ENCODE data around the gene SIK2.
"Not testable (repeated sequence)": the region's sequence is repeated elsewhere in the genome, so short reads cannot be mapped to it uniquely, and the experiment has no call there.

SIK2 gene

DNA sequence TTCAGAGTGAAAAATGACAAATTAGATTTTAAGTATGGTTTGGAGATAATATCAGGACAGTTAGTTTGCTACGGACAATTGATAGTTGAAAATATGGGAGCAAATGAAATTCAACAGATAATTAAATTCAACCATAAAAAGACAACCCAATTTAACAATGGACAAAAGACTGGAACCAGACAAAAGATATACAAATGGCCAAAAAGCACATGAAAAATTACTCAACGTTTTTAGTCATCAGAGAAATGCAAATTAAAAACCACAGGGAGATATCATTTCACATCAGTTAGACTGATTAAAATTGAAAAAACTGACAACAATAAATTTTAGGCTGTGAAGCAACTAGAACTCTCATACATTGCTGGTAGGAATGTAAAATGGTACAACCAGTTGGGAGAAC is 27.2 kb downstream of the SIK2 start:
- DNase-seq: no peak

DNA sequence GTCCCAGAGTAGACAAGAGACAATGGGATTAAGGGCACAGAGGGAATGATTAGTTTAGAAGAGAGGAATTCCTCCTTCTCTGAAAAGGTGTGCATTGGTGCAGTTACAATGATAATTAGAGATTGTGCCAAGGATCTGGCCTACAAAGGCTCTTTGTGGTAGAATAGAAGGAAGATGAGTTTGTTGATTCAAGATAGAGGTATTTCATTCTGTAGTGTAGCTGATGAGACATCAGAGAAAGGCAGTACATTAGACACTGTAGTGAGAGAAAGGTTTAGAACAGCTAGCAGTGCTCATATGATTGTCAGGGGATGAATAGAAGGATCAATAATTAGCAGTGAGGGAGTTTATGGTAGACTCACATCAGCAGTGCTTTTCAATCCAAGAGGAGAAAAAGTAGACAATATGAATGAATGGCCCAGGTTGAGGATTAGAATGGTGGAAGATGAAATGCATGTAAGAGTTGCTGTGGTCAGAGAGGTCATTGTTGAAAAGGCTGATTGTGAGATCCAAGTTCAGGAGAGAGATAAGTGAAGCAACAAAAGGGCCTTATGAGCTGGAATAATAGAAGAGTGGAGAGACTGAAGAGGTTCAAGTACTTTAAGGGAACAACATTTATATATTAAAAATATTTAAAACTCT is 28.9 kb downstream of the SIK2 start:
- DNase-seq: no peak

DNA sequence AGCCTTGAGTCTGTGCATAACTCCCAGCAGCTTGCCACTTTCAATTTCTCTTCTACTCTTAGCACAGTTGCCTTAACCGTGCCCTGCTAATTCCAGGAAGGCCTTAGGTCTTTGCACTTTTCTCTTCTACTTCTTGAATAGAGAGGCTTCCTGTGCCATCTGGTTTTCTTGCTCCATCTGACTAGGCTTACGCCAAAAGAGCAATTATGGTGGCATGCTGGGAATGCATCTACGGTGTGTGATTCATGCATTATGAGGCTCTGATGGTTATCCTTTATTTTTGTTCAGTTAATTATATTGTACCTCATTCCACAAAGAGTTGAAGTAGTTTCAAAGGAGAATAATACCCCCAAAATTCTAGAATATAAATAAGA is 29.4 kb downstream of the SIK2 start:
- DNase-seq: peak; percentile 60

DNA sequence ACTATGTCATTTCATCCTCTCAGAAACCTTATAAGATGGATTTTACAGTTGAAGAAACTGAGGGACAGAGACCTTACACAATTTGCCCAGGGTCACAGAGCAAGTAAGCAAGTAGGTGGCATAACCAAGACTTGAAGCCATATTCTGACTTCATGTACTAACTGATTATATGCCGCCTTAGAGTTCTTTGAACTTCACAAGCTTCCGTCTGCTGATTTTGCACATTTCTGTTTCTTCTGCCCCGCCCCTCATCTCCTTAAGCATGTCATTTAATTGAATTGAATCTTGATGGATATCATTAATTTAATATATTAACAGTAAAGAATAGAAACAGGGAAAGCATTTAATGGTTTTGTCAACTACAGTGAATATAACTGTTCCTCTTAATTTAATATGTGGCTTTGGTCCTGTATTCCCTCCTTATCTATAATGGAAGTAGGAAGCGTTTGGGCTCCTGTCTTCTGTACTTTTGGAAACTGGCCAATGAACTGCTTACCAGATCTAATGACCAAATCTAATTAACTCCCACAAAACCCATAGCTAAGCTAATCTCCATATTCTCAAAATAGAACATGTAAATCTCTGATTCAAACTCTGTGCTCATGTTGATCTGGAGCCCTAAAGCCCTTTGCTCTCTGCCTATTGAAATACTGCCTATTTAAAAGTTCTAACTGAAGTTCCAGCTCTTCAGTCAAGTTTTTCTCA is 30.4 kb downstream of the SIK2 start:
- DNase-seq: no peak

DNA sequence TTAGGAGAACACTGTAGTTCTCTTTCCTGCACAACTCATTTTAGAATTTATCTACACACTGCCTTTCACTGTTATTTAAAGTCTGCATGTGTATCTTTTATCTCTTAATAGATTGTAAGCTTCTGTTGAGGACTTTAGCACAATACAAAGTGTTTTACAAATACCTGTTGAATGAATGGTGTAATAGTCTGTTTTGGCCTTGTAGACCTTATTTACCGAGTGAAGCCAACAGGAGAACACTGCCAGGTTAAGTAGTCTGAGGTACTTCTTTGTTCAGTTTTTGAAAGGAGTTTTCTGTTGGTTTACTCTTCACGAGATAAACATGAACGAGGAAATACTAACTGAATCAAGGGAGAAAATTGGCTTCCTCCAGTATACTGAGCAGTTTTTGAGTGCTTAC is 31.0 kb downstream of the SIK2 start:
- DNase-seq: no peak

DNA sequence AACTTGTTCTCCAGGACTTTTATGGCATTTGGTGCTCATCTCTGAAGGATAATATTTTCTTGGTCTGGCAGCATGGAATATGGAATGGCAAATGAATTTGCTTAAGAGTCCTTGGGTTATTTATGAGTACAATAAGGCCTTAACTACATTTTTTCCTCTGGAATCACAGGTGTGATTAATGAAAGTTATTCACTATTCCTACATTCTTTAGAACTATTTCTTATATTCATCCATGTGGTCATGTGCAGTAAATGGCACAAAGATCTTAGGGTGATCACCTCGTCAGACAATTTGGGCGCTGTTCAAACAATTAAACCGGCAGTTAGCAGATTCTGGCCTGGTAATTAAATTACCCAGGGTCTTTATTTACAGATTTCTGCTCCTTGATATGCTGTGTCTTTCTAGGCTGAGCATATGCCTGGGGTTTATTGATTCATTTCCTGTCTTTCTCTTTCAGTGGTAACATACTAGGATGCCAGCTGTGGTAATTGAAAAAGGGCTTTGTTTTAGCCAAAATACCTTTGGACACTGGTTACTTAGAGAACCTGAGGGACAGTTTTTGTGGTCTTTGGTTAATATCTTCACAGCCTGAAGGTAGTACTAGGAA is 31.6 kb downstream of the SIK2 start:
- DNase-seq: no peak

DNA sequence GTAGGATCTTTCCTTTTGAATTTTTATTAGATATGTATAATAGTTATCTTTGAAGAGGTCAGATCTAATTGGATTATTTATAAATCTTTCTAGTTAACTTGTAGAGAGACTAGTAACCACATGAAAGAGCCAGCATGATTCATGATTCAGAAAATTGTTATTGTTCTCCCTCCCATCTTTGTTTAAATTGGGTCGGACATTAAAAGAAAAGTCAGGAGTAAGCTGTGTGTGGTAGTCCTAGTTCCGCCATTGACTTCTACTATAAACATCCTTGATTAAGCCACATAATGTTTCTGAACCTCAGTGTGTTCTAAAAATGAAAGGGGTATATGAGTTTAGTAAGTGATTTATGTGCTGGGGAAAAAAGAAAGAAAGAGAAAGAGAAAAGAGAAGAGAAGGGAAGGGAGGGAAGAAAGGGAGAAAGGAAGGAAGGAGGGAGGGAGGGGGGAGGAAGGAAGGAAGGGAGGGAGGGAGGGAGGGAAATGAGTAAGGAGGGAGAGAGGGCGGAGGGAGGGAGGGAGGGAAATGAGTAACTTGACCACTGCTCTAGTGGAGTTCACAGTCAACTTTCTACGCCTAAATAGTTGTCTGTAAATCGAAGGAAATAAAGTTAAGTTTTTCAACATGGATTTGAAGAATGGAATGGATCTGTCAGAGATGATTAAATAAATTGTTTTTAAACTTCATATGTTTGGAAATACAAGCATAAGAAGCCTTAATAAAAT is 32.9 kb downstream of the SIK2 start:
- DNase-seq: no peak

DNA sequence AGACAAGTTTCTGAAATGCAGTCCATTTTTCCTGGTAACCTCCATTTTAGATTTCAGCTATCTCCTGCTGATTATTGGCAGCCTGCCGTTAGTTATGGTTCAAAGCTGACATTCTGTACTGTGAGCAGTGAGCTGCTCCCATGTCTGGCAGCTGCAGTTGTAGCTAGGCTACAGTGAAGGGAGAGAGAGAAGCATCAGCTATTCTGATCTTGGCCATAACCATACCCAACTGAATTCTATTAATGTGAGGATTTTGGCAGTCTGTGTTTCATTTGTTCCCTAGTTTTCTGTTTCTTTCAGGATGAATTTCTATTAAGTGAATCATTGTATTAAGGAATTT is 33.4 kb downstream of the SIK2 start:
- no peak for DNase-seq

DNA sequence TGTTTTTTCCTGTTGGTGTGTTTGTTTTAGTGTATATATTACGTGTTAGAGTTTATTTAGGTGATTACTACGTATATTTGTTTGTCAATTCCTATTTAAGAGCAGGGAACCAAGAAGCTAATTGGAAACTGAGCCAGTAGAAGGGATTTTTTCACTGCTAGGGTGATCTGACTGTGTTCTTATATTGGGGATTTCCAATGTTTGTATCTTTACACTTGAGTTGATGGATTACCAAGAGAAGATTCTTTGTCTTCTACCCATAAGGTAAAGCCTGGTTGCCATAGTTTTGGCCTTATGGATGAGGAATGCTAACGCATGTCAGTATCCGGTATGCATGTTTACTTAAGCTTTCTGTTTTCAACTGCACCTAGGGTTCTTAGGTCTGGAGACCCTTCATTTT is 35.6 kb downstream of the SIK2 start:
- no peak for DNase-seq

DNA sequence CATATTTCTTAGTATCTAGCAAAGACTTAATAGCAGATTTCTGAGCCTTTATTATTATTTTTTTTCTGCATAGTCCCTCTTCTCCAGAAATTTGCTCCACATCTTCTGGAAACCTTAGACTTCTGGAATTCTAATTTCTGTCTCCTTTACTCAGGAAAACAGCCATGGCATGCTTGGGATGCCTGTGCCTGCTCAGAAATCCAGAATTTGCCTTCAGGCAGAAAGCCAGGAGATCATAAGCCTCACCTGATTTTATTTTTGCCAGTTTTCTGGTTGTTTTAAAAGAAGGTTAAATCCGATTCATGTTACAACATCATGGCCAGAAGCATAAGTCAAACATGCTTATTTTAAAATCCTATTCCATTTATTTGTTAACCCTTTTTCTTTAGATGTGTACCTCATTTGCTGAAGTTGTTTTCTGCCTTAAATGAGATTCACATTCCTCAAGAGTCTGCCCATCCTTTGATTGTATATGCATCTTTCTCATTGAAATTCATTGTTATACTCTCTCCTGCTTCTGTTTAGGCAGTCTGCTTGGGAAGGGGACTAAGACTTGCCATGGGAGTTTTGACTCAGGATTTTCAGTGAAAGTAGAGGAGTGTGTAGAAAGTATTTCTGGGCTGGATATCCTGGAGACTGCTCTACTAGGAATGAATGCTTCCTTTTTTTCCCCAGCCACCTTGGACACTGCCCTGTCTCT is 37.1 kb downstream of the SIK2 start:
- DNase-seq: no peak

DNA sequence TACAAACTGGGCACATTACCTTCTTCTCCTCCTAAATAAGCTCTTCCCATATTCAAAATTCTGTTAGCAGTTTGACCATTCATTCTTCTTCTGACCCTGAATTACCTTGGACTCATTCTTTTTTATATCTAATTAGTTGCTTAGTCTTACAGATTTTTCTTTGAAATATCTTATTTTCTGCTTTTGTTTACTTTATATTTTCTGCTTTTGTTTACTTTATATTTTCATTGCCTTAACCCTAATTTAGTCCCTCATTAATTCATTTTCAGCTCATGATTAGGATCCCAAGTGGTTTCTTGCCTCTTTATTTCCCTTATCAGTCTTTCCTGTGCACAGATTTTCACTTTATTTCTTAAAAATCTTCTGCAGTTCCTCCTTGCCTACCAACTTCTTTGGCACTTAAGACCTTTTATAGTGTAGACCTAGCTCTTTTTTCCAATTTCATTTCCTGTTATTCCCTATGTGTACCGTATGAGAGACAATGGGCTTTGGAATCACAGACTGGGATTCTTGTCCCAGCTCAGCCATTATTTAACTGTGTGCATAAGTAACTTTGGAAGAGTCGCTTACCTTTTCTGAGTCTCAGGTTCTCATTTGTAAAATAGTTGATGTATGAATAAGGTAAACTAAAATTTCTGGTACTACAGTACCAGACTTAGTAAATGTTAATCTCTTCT is 39.2 kb downstream of the SIK2 start:
- no peak for DNase-seq

DNA sequence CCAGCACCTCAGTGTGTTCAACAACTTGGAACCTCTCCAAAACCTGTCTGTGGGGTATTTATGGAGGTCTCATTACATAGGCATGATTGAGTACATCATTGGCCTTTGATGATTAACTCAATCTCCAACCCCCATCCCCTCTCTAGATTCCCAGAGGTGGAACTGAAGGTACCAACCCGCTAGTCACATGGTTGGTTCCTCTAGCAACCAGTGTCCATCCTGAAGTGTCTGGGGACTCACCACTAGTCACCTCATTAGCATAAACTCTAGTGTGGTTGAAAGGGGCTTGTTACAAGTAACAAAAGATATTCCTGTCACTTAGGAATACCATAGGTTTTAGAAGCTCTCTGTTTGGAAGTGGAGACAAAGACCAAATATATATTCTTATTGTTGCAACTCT is 40.3 kb downstream of the SIK2 start:
- no peak for DNase-seq

DNA sequence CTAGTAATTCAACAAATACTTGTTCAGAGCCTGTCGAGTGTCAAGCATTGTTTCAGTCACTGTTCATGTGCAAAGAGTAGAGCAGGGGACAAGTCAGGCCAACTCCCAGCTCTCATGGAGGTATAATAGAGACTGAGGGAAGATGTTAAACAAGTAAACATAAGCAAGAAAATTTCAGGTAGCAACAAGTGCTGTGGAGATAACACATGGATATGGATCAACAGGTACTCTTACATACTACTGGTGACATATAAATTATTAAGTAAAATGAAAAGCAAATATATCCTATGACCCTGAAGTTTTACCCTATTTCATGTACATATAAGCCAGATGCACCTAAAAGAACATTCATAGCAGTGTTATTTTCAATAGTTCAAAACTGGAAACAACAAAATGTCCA is 42.7 kb downstream of the SIK2 start:
- DNase-seq: no peak

DNA sequence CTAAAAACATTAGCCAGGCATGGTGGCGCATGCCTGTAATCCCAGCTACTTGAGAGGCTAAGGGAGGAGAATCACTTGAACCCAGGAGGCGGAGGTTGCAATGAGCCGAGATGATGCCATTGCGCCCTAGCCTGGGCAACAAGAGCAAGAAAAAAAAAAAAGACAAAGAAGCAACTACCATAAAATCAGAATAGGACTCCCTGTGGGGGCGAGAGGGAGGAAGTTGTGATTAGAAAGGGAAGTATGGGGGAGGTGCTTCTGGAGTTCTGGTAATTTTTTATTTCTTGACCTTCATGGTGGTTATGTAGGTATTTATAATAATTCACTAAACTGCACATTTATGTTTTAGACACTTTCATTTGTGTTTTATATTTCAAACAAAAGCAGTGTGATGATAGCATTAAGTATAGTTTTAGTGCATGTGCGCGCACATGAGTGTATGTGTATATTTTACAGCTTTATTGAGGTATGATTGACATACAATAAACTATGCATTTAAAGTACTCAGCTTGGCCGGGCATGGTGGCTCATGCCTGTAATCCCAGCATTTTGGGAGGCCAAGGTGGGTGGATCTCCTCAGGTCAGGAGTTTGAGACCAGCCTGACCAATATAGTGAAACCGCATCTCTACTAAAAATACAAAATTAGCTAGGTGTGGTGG is 43.5 kb downstream of the SIK2 start:
- no peak for DNase-seq

DNA sequence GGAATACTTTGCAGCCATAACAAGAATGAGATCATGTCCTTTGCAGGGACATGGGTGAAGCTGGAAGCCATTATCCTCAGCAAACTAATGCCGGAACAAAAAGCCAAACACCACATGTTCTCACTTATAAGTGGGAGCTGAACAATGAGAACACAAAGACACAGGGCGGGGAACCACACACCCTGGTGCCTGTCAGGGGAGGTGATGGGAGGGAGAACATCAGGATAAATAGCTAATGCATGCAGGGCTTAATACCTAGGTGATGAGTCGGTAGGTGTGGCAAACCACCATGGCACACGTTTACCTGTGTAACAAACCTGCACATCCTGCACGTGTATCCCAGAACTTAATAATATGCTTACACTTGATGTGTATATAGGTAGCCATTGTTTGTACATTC is 49.1 kb downstream of the SIK2 start:
- not testable (repeated sequence) for DNase-seq

DNA sequence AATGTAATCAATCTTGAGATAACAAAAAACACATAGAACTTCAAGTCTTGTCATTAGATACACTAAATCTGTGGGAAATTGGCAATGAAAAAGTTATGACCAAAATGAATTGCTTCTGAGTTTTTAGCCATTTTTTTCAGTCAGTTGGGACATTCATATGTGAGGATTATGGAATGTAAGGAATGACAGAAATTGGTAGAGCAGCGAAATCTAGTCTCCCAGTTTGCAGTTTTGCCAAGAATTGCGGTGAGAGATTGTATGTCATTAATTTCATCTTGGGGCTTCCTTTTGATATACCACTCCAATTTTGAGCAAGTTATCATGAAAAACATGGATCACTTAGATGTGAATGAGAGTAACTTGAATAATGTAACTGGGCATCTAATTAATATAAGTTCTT is 49.9 kb downstream of the SIK2 start:
- no peak for DNase-seq

DNA sequence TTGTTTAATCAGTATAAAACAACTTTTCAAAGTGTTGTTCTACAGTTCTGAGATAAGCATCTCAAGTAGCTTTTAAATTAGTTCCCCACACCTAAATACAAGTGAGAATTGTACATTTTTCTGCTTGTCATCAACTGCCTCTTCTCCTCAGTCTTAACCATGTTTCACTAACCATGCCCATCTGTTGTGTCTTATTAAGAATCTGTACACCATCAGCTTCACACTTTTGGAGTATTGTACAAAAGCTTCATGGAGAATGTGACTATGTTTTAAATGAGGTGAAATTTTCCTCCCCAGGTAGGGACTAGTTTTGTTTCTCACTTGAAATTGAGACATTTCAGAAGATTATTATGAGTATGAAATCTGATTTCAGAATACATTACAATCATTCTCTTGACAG is 52.4 kb downstream of the SIK2 start:
- no peak for DNase-seq

DNA sequence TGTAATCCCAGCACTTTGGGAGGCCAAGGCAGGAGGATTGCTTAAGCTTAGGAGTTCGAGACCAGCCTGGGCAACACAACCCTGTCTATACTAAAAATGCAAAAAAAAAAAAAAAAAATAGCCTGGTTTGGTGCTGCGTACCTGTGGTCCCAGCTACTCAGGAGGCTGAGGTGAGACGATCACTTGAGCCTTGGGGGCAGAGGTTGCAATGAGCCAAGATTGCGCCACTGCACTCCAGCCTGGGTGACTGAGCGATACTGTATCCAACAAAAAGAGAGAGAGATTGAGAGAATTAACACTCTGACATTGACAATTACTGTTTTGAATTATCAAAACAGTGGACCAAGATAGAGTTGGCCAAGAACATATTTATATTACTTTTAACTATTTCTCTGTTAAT is 53.7 kb downstream of the SIK2 start:
- no peak for DNase-seq

DNA sequence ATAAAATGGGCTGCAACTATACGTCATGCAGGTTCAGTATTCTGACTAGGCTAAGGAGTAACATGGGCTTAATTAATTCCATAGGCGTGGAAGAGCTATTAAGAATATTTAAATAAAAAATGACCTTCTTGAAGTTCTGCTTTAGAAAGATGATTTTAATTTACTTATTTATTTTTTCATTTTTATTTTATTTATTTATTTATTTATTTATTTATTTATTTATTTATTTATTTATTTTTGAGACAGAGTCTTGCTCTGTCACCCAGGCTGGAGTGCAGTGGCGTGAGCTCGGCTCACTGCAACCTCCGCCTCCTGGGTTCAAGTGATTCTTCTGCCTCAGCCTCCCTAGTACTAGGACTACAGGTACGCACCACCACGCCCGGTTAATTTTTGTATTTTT is 55.7 kb downstream of the SIK2 start:
- not testable (repeated sequence) for DNase-seq

DNA sequence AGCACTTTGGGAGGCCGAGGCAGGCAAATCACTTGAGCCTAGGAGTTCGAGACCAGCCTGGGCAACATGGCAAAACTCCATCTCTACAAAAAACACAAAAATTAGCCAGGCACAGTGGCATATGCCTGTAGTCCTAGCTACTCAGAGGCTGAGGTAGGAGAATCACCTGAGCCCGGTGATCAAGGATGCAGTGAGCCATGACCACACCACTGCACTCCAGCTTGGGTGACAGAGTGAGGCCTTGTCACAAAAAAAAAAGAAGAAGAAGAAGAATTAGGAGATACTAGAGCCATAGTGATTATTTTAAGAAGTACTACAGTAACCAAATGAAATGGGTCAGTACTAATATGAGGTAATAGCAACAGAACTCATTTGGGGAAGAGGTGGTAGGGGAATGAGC is 56.2 kb downstream of the SIK2 start:
- DNase-seq: not testable (repeated sequence)

DNA sequence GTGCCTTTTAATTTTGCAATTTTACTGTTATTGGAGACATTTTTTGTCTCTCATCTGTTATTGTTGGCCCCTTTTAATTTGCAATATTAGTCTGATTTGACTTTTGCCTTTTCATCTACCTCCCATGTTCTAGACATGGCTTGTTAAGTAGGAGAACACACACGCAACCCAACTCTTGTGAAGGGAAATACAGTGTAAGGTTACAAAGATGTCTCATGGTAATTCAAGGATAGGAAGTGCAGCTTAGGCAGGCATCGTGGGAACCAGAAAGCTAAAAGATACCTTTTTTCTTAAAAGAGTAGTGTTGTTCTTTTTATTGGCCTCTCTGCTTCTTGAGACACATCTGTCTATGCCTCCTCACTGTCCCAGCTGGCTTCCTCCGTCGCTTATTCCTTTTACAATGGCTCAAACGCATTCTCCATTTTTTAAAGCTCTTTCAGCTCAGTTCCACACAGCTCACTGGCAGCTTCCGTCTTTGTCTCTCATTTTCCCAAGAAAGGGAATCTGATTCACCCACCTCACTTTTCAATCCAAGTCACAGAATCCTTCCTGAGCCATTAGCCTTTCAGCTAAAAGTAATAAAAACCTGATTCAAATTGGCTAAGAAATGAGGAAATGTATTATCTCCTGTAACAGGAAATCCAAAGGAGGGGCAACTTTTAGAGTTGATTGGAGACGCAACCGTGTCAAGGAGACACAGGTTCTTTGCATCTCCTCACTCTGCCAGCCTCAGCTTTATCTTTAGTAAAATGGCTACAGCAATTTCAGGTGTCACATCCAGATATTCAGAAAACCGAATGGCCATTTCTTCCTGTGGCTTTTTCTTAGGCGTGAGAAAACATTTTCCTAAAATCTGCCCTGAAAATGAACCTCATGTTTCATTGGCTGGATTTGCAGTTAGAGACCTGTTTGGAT is 57.2 kb downstream of the SIK2 start:
- DNase-seq: no peak

All from amniotic stem cell (primary cell).